Measurements from ENCODE around the gene EXOC6B.

The EXOC6B gene

DNA sequence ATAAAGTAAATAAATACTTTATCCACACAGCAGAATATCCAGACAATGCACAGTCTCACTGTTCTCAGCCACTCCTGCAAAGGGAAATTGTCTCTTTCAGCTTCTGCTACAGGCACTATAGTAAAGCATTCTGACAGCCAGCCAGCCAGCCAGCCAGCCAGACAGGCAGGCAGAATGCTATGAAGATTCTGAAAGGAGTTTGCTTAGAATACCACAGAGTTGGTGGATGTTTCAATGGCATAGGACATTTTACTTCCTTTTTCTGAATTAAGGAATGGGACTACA is 562.1 kb downstream of the EXOC6B start:
- ChIA-PET POLR2A (ENCODE audit: low non-redundant PET) (no interaction called here), CTCF (no interaction called here)
- DNase-seq (ENCODE audit: low spot score), result no peak
- TF ChIP-seq CTCF (conservative IDR thresholded peaks at IDR 0.05; ENCODE audit: low read depth), result no peak
- H3K27ac ChIP-seq, result no peak overlapping the region

DNA sequence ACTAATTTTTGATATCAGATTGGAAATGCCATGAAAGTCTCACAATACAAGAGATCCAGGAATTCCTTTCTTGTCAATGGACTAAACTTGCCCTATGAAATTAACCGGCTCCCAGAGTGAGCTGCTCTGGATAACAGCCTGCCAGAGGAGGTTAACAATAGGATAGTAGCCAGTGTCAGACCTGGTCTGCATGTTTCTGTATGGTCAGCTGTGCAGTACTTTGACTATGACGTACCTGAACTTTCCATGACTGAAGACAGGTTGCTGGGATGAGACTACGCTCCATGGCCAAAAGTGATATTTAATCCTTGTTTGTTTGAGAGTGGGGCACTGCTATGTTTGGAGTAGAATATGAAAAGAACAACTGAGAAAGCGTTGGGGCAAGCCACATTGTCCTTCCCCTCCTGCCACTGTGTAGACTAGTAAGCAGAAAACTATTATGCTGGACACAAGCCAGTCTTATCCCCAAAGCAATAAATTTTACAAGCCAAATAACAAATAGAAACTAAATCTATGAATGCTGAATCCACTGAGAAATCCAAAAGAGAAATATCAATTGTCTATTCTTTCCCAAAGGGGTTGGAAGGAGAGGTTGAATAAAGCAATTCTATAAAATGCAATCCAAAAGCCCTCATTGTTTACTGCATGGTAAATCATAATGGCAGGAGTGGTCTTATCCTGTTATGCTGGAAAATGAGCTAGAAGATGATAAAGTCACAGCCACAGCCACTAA is 562.6 kb downstream of the EXOC6B start:
- no peak for TF ChIP-seq CTCF (conservative IDR thresholded peaks at IDR 0.05; ENCODE audit: low read depth)
- CTCF ChIA-PET, result interaction anchor here (0.7 kb wide), 1 partner anchor 12 kb away, joined by 4 read pairs; no protein-coding TSS in a partner anchor

DNA sequence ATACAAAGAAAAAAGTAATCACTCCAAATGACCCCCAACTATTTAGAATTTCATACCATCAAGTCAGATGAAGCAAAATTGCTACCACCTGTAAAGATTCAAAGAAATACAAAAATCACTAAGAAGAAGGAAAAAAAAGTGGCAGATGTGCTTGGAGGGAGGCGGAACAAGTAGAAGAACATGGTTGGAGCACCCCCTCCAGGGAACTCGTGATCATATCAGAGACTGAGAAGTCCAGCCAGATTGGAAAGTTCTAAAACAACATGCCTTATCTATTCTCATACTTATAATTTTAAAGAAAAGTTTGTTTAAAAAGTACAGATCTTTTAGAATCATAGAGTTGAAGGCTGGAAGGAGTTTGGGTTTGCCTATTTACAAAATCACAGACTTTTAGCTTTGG is 564.8 kb downstream of the EXOC6B start:
- CTCF ChIA-PET, result no interaction called here
- DNase-seq (ENCODE audit: low spot score), result no peak
- POLR2A ChIA-PET (ENCODE audit: low non-redundant PET), result no interaction called here
- no peak for TF ChIP-seq CTCF (conservative IDR thresholded peaks at IDR 0.05; ENCODE audit: low read depth)
- no peak overlapping the region for H3K27ac ChIP-seq

More for the DNA sequence above, 562.6 kb downstream of the EXOC6B start:
- H3K27ac ChIP-seq, result no peak overlapping the region
- POLR2A ChIA-PET (ENCODE audit: low non-redundant PET), result no interaction called here
- no peak for DNase-seq (ENCODE audit: low spot score)

- ChIA-PET POLR2A (ENCODE audit: low non-redundant PET) (no interaction called here), CTCF (interaction anchor here (0.6 kb wide), 1 partner anchor 298 kb away, joined by 3 read pairs; no protein-coding TSS in a partner anchor)
- no peak for DNase-seq (ENCODE audit: low spot score)
- no peak overlapping the region for H3K27ac ChIP-seq
- no peak for TF ChIP-seq CTCF (conservative IDR thresholded peaks at IDR 0.05; ENCODE audit: low read depth)
Measured at GRCh38 chr2:72255540-72255939, 570.3 kb downstream of the EXOC6B start.

DNA sequence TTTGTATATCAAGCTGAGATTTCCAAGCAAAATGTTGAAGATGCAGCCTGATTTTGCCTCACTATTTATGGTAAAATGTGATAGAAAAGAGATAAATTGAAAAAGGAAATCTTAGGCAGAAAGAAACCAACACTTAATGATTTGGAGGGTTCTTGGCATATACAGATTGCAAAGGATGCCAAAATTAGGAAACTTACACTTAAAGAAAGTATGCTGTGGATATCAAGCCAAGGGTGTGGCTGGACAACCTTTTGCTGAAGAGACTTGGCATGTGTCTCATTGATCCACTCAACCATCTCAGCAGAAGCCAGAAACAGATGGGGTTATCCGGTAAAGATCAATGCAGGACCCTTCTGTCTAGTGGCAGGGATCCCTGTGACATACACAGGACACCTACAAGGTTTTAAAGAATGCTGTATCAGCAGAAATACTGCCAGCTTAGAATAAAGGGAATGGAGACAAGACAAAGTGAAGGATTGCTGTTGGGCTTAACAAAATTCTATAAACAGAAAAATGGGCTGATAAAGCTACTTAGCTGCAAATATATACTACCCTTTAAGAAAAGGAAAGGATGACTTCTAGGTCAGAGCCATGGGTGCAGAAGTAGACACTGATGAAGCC is 570.9 kb downstream of the EXOC6B start:
- ChIA-PET CTCF (no interaction called here), POLR2A (ENCODE audit: low non-redundant PET) (no interaction called here)
- TF ChIP-seq CTCF (conservative IDR thresholded peaks at IDR 0.05; ENCODE audit: low read depth), result no peak
- no peak overlapping the region for H3K27ac ChIP-seq
- DNase-seq (ENCODE audit: low spot score), result no peak

- ChIA-PET CTCF (interaction anchor here (1.0 kb wide), 1 partner anchor 87 kb away, joined by 3 read pairs; no protein-coding TSS in a partner anchor), POLR2A (ENCODE audit: low non-redundant PET) (no interaction called here)
- DNase-seq (ENCODE audit: low spot score), result no peak
- TF ChIP-seq CTCF (conservative IDR thresholded peaks at IDR 0.05; ENCODE audit: low read depth), result no peak
- no peak overlapping the region for H3K27ac ChIP-seq
Measured at GRCh38 chr2:72238311-72238710, 587.5 kb downstream of the EXOC6B start.
